VCaP (cell line): ENCODE measurements around the gene PTPA.

Experiments
- H3K27ac ChIP-seq: fragments of 450-650 bp; 2 replicates; pipeline ENCODE4 v1.5.1; 2017
- CTCF ChIP-seq: fragments of 450-650 bp; conservative IDR thresholded peaks from 2 replicates; pipeline ENCODE4 v1.5.1; 2017; ENCODE audit warnings: mild to moderate bottlenecking, moderate library complexity

Gene PTPA

GRCh38 chr9:129136446-129137035 is 25.3 kb downstream of the PTPA start:
- H3K27ac ChIP-seq = no peak overlapping the region; the same call in 1 of the 2 replicates
- no peak for TF ChIP-seq CTCF

DNA sequence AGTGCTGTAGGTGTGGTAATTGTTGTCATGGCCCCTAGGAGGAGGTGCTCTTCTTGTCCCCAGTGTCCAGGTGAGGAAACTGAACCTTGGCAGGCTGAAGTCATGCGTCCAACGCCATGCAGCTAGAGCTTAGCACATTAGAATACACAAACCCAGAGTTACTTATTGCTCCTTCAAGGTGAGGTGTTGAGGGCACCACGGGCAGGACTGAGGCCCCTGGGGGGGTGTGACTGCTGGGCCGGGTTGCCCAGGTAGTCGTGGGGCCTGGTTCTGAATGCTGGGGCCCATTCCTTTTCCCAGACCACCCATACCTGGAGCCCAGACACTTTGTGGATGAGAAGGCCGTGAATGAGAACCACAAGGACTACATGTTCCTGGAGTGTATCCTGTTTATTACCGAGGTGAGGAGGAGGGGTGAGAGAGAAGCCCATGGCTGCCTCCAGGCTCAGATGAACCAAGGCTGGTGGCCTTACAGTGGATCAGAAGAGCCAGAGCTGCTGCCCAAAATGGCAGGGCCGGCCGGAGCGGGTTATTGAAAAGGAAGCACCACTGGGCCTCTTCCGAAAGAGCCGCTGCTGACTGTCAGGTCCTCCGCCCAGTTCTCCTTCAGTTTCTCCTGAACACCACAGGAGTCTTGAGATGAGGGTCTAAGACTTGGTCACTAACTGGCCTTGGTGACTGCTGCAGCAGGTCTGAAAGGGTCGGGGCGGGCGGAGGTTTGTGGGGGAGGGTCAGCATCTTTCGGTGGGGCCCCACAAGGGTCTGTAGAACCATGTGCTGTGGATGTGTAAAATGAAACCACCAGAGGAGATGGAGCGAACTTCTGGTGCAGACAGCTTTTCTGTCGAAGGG is 26.3 kb downstream of the PTPA start:
- H3K27ac ChIP-seq = peak overlapping the region; percentile 26; the same call in 1 of the 2 replicates
- no peak for TF ChIP-seq CTCF

DNA sequence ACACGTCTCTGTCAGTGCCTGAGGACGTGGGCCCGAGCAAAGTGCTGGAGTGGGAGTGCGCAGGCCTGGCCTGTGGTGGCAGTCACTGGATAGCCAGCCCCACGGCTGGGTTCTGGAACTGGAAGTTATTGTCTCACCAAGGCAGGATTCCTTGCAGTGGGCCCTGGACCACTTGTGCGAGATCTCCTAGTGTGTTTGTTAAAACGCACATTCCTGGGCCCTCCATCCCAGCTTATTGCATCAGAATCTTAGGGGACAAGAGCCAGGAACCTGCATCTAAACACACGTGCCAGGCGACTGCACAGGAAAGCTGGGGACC is 26.9 kb downstream of the PTPA start:
- peak overlapping the region; percentile 26; the same call in 1 of the 2 replicates for H3K27ac ChIP-seq
- TF ChIP-seq CTCF = no peak

DNA sequence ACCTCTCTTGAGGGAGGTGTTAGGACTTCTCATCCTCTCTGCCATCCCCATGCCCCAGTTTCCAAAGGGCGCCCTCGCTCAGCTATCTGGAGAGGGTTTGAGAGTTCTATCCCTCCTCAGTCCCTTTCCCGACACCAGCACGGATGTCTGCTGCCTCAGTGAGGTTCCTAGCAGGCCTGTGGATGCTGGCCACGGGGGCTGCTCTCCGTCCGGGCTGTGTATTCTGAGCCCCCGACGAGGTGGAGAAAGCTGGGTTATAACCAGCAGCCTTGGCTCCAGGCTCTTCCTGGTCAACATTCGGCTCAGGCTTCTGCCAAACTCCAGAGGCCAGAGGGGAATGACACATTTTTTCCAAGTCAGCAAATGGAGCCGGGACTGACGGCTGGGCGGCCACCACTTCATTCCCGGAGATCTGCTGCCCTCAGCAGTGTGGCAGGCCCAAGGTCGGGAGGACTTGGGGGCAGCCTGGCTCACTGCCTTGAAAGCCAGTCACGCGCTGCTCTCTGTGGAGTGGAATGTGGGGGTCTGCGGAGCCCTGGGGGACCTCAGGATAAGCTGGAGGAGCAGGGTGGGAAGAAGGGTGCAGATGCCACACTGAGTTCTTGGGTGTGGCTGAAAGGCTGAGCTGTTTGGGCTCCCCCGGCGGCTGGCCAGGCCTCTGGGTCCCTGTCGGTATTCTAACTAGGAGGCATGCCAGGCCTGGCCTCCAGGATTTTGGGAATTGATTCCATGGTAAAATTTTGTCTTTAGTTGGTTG is 27.4 kb downstream of the PTPA start:
- H3K27ac ChIP-seq = peak overlapping the region; percentile 81

DNA sequence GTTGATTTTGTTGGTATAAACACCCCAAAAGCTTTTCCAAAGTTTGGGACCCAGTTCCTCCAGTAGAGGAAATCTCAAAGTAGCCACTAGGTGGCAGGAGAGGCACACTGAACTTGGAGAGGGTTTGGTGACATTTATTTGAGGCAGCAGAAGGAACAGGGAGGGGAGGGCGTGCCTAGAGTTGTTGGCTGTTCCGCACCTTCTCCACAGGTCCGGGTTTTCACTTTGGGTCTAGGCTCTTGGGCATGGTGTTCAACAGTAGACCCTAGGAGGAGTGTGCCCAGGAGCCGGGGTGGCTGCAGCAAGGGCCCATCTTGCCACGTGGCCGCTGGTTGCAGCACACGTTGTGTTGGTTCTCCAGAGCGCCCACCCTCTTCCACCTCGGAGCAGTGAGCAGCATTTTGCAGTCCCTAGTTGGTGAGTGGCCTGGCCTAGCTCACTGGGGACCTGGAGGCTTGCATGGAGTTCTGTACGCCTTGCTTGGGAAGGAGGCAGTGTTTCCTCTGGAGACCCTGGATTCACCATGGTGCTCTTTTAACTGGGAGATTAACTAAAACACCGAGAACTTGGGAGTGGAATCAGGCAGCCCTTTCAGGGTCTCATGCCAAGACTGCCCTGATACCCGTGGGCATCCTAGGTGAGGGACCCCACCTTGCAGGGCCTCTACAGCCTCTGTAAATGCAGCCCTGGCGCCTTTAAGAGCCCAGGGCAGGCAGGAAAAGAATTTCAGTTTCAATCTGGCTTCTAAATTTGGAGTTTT is 28.2 kb downstream of the PTPA start:
- peak; percentile 95 for TF ChIP-seq CTCF

More for the DNA sequence above, 27.4 kb downstream of the PTPA start:
- no peak for TF ChIP-seq CTCF

GRCh38 chr9:129139993-129140396 is 28.8 kb downstream of the PTPA start:
- no peak for TF ChIP-seq CTCF
- H3K27ac ChIP-seq = peak overlapping the region; percentile 81

More for the DNA sequence above, 28.2 kb downstream of the PTPA start:
- H3K27ac ChIP-seq = peak overlapping the region; percentile 81
